ENCODE results near the gene UBE2V1. TPM values are rescaled to one million over a fixed set of nuclear protein-coding genes. Genes with fewer than 3 reads are reported as not detected.

UBE2V1 gene
- total RNA-seq, 4 donors from 2014 or later, result 45.6 to 124 (median 62.9) TPM

DNA sequence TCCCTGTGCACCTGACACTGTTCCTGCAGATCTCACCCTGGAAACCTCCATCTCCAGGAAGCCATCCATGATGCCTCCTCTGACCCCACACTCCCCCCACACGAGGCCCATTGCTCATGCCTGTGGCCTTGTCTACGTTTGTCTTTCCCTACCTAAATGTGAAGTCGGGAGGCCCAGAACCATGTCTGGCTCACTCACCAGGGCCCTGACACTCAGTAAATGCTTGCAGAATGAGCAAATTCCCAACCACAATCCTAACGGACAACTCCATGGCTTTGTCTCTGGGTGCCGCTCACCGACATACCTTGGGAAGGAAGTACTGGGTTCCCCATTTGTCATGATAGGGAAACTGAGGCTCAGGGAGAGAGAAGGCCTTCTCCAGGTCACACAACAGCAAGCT is 33.3 kb upstream of the UBE2V1 start:
- no peak for TF ChIP-seq POLR2A (IDR thresholded peaks at IDR 0.05)
- TF ChIP-seq, protein P1, sequence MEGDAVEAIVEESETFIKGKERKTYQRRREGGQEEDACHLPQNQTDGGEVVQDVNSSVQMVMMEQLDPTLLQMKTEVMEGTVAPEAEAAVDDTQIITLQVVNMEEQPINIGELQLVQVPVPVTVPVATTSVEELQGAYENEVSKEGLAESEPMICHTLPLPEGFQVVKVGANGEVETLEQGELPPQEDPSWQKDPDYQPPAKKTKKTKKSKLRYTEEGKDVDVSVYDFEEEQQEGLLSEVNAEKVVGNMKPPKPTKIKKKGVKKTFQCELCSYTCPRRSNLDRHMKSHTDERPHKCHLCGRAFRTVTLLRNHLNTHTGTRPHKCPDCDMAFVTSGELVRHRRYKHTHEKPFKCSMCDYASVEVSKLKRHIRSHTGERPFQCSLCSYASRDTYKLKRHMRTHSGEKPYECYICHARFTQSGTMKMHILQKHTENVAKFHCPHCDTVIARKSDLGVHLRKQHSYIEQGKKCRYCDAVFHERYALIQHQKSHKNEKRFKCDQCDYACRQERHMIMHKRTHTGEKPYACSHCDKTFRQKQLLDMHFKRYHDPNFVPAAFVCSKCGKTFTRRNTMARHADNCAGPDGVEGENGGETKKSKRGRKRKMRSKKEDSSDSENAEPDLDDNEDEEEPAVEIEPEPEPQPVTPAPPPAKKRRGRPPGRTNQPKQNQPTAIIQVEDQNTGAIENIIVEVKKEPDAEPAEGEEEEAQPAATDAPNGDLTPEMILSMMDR (IDR thresholded peaks at IDR 0.05), result no peak
- Histone ChIP-seq H3K27ac (no peak overlapping the region), H3K4me1 (peaks cover 0 to 5% of the 10 kb centered on the region in 2 donors)

DNA sequence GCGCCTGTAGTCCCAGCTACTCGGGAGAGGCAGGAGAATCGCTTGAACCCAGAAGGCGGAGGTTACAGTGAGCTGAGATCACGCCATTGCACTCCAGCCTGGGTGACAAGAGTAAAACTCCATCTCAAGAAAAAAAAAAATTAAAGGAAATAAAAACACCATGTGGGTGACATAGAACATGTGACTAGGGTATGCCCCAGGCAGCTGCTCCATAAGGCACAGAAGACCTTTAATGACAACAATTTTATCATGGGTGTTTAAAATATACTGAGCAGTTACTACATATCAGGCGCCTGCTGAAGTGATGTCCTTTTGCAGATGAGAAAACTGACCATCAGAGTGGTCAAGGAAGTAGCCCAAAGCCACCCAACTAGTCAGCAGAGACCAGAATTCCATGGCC is 32.6 kb upstream of the UBE2V1 start:
- Histone ChIP-seq H3K36me3 (no peaks in the 10 kb centered on the region), H3K27ac (no peak overlapping the region), H3K4me3 (no peak overlapping the region), H3K4me1 (no peaks in the 10 kb centered on the region), H3K27me3 (no peaks in the 10 kb centered on the region), H3K9me3 (no peaks in the 10 kb centered on the region)
- TF ChIP-seq, protein P1 (IDR thresholded peaks at IDR 0.05), result no peak
- TF ChIP-seq POLR2A (IDR thresholded peaks at IDR 0.05), result no peak
- intact Hi-C loops (cut with DNase I; ENCODE audit: low total_unique reads), result no loop called here
- DNase-seq, result no peak

More for the DNA sequence above, 33.3 kb upstream of the UBE2V1 start:
- Histone ChIP-seq H3K27me3 (no peaks in the 10 kb centered on the region), H3K36me3 (no peaks in the 10 kb centered on the region), H3K9me3 (no peaks in the 10 kb centered on the region), H3K4me3 (no peak overlapping the region)
- intact Hi-C loops (cut with DNase I; ENCODE audit: low total_unique reads), result no loop called here
- no peak for DNase-seq

DNA sequence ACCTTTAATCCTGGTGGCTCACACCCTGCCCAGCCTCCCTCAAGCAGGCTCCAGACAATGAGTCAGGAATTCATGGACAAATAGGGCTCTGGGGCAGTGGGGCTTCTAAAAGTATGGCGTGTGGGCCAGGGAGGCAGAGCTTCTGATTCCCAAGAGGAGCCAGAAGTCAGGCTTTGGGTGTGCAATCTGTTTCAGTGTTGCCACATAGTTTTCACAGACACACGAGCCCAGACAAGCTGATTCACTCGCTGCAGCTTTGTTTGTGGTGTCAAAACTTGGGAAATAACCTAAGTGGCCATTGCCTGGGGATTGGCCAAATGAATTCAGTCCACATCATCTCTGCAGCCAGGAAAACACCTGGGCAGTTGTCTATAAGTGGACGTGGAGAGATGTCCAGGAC is 31.4 kb upstream of the UBE2V1 start:
- Histone ChIP-seq H3K27ac (no peak overlapping the region), H3K27me3 (no peaks in the 10 kb centered on the region), H3K4me3 (no peak overlapping the region), H3K4me1 (no peaks in the 10 kb centered on the region), H3K36me3 (no peaks in the 10 kb centered on the region), H3K9me3 (no peaks in the 10 kb centered on the region)
- no peak for TF ChIP-seq POLR2A (IDR thresholded peaks at IDR 0.05)
- TF ChIP-seq, protein P1 (IDR thresholded peaks at IDR 0.05), result no peak
- intact Hi-C loops (cut with DNase I; ENCODE audit: low total_unique reads), result no loop called here
- DNase-seq, result peak; percentile 47 to 53

DNA sequence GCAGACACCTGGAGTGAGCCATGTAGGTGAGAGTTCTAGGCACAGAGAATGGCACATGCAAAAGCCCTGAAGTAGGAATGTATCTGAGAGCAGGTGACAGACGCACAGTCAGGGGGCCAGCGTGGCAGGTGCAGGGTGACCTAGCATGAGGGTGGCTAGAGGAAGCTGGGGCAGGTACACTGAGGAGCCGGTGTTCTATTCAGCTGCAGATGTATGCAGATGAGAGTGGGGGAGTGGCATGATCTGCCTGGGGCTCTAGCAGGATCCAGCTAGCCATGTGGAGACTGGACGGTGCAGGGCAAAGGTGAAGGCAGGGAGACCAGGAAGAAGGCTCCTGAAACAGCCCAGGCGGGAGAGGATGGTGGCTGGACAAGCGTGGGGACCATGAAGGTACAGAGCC is 29.9 kb upstream of the UBE2V1 start:
- TF ChIP-seq, protein P1 (IDR thresholded peaks at IDR 0.05), result no peak
- no peak for TF ChIP-seq POLR2A (IDR thresholded peaks at IDR 0.05)
- H3K4me3 ChIP-seq, result no peak overlapping the region
- no peak for DNase-seq
- H3K27ac ChIP-seq, result no peak overlapping the region
- intact Hi-C loops (cut with DNase I; ENCODE audit: low total_unique reads), result no loop called here
- H3K36me3 ChIP-seq, result no peaks in the 10 kb centered on the region
- H3K4me1 ChIP-seq, result no peaks in the 10 kb centered on the region
- no peaks in the 10 kb centered on the region for H3K27me3 ChIP-seq
- H3K9me3 ChIP-seq, result no peaks in the 10 kb centered on the region

DNA sequence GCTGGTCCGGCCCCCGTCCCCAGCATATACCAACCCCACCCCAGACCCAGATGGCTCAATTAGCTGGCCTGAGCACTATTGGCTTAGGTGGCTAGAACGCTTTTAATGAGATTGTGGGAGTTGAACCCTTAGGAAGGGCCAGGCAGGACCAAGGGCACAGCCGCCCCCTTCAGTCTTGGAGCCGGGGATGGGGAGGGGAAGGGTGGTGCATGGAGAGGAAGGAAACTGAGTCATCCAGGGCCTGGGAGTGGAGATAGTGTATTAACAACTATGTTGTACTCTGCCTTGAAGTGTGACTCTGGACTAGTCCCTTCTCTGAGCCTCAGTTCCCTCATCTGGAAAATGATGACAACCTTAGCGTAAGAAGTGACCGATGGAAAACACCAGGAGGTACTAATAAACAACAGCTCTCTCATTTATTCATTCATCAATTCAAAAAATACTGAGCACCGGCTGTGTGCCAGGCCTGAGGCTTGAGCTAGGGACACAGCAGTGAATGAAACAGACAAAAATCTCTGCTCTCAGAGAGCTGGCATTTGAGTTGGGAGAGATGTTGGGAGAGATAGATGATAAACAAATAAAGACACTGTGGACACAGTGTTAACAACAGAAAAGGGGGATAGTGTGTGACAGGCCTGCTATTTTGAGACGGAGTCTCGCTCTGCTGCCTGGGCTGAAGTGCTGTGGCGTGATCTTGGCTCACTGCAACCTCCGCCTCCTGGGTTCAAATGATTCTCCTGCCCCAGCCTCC is 29.0 kb upstream of the UBE2V1 start:
- Histone ChIP-seq H3K4me1 (no peaks in the 10 kb centered on the region), H3K36me3 (no peaks in the 10 kb centered on the region), H3K27ac (no peak overlapping the region), H3K9me3 (no peaks in the 10 kb centered on the region), H3K4me3 (no peak overlapping the region), H3K27me3 (no peaks in the 10 kb centered on the region)
- no peak for DNase-seq
- TF ChIP-seq POLR2A (IDR thresholded peaks at IDR 0.05), result no peak
- TF ChIP-seq, protein P1 (IDR thresholded peaks at IDR 0.05), result no peak
- intact Hi-C loops (cut with DNase I; ENCODE audit: low total_unique reads), result no loop called here

Data from uterus (tissue), 4 donors.